AG09319 (cell line): ENCODE data around the gene DRG2.

Experiments used
- DNase-seq: peaks from one replicate; pipeline ENCODE4 v3.0.0-alpha.2; 2010; ENCODE audit warnings: low read depth; ENCODE audit errors: extremely low read depth
- TF ChIP-seq, protein P1 (sequence below): IDR thresholded peaks from 2 replicates; pipeline ENCODE4 v1.5.1; 2011; ENCODE audit warnings: low read depth, mild to moderate bottlenecking, inconsistent platforms, low read length, moderate library complexity

Gene DRG2

GRCh38 chr17:18064053-18064452, 23.7 kb upstream of the DRG2 start:
- DNase-seq, result no peak
- TF ChIP-seq, protein P1, sequence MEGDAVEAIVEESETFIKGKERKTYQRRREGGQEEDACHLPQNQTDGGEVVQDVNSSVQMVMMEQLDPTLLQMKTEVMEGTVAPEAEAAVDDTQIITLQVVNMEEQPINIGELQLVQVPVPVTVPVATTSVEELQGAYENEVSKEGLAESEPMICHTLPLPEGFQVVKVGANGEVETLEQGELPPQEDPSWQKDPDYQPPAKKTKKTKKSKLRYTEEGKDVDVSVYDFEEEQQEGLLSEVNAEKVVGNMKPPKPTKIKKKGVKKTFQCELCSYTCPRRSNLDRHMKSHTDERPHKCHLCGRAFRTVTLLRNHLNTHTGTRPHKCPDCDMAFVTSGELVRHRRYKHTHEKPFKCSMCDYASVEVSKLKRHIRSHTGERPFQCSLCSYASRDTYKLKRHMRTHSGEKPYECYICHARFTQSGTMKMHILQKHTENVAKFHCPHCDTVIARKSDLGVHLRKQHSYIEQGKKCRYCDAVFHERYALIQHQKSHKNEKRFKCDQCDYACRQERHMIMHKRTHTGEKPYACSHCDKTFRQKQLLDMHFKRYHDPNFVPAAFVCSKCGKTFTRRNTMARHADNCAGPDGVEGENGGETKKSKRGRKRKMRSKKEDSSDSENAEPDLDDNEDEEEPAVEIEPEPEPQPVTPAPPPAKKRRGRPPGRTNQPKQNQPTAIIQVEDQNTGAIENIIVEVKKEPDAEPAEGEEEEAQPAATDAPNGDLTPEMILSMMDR, result no peak

GRCh38 chr17:18065546-18065945, 22.2 kb upstream of the DRG2 start:
- no peak for DNase-seq
- TF ChIP-seq, protein P1, result no peak

DNA sequence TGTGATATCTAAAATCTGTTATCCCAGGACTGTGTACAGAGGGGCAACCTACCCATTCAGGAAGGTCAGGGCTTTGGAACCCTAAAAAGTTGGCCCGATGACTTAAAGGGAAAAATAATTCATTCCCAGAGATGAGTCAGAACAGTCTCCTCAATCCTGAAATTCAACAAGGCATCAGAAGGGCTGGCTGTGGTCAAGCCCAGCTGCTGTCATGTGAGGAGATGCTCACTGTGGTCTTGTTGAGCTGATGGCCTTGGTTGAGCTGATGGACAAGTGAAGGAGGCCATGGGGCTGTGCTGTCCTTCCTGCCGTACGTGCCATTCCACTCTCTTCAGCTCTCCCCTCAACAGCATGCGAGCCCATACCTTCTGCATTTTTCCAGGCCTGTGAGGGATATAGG, 20.9 kb upstream of the DRG2 start:
- TF ChIP-seq, protein P1, result no peak

DNA sequence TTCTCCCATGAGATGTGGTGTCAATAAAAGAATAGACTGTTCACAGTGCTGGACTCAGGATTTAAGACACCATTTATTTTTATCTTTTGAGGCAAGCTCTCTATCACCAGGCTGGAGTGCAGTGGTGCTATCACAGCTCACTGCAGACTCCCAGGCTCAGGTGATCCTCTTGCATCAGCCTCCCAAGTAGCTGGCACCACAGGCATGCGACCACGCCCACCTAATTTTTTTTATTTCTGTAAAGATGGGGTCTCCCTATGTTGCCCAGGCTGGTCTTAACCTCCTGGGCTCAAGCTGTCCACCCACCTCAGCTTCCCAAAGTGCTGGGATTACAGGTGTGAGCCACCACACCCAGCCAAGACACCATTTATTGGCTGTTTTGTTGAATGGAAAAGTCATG, 18.6 kb upstream of the DRG2 start:
- TF ChIP-seq, protein P1, result no peak

More for the DNA sequence above, 20.9 kb upstream of the DRG2 start:
- DNase-seq, result no peak

DNA sequence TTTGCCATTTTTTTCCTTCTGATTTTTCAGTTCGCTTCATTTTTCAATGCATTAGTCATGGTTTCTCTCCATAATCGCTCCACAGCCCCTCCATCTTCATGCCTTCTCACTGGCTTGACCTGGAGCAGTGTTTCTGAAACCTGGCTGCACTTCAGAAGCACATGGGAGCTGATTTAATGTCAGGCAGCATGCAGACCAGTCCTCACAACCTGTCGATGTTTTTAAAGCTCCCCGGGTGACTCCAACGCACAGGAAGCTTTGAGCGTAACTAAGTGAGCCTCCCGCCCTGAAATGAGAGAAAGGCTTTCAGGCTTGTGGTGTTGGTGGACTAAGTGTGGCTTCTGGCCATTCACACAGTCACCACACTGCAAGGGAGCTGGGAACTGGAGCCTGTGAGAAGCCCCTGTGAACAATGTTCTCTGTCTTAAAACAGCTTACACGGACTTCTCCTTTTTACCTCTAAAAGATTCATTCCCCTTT, 16.8 kb upstream of the DRG2 start:
- TF ChIP-seq, protein P1, result no peak
- DNase-seq, result no peak

More for the DNA sequence above, 18.6 kb upstream of the DRG2 start:
- no peak for DNase-seq

- DNase-seq, result no peak
- TF ChIP-seq, protein P1, result no peak
Measured at GRCh38 chr17:18071751-18072150, 16.0 kb upstream of the DRG2 start.

DNA sequence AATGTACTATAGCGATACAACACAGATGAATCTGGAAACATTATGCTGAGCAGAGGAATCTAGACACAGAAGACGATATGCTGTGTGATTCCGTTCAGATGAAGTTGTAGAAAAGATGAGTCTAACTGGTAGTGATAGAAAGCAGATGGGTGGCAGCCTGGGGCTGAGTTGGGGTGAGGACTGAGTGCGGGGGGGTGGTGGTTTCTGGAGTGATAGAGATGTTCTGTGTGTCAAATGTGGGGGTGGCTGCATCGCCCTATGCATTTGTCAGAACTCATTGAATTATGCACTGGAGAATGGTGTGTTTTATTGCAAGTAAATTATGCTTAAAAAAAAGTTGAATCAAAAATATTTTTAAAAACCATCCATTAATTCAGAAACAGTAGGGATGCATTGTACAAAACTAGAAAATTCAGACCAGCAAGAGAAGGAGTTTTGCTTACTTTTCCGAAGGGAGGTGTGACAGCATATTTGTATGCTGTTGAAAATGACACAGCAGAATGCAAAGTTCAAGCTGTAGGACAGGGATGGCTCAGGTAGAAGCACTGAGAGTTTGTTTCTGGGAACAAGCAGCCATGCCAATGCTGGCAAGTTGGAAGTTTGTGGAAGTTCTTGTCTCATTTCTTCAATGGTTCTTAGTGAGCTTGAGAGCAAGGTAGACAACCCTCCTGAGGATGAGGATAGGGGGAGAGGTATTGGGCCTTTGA, 13.0 kb upstream of the DRG2 start:
- no peak for DNase-seq
- TF ChIP-seq, protein P1, result no peak
